Measurements from ENCODE around the gene DYNLT2.

DNA sequence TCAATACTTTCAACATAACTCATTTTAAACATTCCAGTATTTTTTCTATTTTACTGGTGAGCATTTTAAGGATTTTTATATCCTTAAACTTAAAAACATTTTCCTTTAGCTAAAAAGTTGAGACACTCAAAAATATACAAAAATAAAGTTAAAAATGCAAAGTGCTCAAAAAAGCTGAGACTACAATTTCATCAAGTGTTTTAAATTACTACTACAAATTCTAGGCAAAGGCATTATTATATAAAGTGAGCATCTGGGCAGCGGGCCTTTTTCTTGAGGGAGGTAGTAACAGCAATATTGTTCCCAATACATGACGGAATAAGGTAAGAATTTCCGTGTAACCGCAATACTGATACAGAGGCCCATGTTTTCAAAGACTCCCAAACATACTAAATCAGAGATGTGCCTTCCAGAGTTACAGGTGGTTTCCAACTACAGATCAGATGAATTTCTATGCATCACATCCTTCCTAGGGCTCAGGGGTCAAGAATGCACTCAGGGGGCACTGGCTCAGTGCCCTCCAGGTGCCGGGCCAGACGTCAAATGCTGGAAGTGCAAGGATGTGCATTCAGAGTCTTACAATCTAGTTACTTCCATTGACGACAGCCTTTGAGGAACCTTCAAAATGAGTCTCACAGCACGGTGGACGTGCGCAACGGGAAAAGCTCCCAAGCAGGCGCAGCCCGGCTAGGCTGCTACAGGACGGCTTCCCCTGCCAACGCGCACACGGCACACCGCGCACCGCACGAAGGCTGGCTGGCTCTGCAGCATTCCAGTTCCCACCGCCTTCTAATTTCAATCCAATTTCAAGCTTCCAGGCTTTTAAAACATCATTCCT is 28.8 kb downstream of the DYNLT2 start:
- TF ChIP-seq, protein P1, sequence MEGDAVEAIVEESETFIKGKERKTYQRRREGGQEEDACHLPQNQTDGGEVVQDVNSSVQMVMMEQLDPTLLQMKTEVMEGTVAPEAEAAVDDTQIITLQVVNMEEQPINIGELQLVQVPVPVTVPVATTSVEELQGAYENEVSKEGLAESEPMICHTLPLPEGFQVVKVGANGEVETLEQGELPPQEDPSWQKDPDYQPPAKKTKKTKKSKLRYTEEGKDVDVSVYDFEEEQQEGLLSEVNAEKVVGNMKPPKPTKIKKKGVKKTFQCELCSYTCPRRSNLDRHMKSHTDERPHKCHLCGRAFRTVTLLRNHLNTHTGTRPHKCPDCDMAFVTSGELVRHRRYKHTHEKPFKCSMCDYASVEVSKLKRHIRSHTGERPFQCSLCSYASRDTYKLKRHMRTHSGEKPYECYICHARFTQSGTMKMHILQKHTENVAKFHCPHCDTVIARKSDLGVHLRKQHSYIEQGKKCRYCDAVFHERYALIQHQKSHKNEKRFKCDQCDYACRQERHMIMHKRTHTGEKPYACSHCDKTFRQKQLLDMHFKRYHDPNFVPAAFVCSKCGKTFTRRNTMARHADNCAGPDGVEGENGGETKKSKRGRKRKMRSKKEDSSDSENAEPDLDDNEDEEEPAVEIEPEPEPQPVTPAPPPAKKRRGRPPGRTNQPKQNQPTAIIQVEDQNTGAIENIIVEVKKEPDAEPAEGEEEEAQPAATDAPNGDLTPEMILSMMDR (IDR thresholded peaks at IDR 0.05) = no peak
- no peak for TF ChIP-seq POLR2A (IDR thresholded peaks at IDR 0.05)

Data from Peyer's patch (tissue), 4 donors.